COLO829 (cell line): ENCODE measurements around the gene PRR33.

Experiments
- DNase-seq: peaks from one replicate; pipeline ENCODE4 v3.0.0; 2012; ENCODE audit warnings: low spot score

PRR33 gene

GRCh38 chr11:1862588-1863351 is 28.9 kb downstream of the PRR33 start:
- no peak for DNase-seq

GRCh38 chr11:1861435-1862411 is 30.0 kb downstream of the PRR33 start:
- no peak for DNase-seq

DNA sequence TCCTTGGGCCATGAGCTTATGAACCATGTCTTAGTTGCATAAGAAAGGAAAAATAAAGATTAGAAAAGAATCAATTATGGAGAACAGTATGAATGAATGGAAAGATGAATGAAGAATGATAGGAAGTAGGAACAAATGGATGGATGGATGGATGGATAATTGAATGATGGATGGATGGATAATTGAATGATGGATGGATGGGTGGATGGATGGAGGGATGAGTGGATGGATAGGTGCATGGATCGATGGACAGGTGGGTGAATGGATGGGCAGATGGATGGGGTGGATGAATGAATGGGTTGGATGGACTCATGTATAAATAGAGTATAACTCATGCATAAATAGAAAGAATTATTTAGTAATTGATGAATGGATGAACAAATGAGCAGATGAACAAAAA is 31.6 kb downstream of the PRR33 start:
- no peak for DNase-seq

- no peak for DNase-seq
Observed at GRCh38 chr11:1859004-1859403, 32.7 kb downstream of the PRR33 start.

DNA sequence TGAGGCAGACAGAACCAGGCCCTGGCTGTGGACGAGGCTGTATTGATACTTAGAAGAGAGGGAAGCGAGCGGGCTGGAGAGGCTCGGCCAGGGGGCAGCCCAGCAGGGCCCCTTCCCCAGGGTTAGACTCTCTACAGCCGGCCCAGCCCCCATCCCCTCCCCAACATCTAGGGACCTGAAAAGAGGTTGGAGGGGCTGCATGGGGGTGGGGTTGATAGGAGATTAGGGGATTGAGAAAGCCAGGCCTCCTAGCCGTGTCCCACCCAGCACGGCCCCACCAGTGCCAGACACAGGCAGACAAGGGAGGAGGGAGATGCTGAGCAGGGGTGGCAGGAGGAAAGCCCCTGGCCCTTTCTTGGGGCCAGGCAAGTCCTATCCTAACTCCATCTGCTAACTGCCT is 33.1 kb downstream of the PRR33 start:
- DNase-seq = no peak

DNA sequence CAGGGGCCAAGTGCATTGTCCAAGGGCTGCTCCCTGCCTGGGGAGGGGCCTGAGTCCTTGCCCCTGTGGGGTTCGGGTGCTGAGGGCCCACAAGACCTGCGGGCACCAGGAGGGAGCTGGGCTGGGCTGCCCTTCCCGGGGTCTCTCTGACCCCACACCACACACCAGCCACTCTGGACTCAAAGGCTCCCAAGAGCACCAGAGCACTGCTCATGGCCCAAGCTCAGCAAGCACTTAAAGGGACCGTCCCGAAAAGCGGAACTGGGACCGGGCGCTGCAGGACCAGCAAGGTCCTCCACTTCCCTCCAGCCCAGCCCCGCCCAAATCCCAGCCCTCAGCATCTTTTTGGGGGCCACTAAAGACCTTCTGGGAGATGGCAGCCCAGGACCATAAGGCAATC is 33.5 kb downstream of the PRR33 start:
- no peak for DNase-seq

DNA sequence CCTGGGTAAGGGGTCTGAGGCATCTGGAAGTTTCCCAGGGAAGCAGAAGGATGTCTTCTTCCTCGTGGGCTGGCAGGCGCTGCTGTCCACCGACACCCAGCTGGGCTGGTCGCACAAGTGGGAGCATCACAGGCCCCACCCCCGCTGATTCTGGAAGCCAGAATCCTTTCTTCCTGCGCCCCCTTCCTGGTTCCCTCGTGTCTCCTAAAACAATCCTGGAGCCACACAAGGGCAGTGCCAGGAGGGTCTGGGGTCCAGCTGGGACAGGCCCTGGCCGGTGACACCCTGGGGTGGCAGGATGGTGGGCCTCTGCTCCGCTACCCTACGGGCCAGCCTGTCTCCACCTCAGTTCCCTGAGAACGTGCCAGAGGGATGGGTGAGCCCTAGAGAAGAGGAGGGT is 34.6 kb downstream of the PRR33 start:
- no peak for DNase-seq

DNA sequence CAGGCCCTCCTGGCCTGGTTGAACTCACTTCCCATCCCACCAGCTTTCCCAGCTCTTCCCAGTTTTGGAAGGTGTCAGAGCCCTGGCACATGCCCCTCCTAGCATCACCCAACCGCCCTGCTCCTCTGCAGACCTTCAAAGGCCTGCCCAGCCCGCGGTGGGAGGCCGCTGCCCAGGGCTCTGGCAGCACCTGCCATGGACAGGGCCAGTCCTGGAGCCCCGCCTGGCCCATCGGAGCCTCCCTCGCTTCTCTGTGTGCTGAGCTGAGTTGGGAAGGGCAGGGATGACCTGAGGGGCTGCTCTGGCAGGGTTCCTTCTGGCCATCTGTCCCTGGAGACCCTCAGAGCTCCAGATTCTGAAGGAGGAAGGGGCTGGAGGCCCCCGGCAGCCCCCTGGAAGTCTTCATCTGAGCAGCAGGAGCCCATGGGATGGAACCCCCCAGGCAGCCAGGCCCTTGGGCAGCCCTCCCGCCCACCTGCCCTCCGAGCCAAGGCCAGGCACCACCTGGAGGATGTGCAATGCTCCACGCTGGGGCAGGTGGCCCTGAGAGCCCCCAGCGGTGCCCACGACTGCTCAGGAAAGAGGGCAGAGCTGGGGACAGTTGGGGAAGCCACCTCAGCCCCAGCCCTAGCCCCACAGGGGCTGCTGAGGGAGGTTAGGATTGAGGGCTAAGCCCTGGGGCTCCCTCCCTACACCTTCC is 35.2 kb downstream of the PRR33 start:
- no peak for DNase-seq

DNA sequence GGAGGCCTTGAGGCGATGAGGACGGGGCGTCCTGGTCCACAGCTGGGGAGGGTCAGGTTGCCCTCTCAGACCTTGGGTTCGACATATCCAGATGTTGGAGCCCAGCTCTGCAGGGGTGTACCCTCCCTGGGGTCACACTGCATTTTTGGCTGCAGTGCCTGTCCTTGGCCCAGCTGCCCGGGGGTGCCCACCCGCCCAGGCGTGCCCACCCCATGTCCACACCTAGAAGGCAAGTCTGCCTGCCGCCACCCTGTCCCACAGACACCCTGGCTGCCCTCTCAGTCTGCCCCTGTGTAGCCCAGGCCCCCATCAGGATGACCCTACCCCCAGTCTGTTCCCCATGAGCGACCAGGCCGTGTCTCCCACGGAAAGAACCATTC is 35.8 kb downstream of the PRR33 start:
- DNase-seq = no peak

GRCh38 chr11:1854949-1855885 is 36.5 kb downstream of the PRR33 start:
- DNase-seq = no peak

- DNase-seq = no peak
Observed at GRCh38 chr11:1854132-1854948, 37.4 kb downstream of the PRR33 start.

- DNase-seq = no peak
Observed at GRCh38 chr11:1853376-1854131, 38.1 kb downstream of the PRR33 start.

DNA sequence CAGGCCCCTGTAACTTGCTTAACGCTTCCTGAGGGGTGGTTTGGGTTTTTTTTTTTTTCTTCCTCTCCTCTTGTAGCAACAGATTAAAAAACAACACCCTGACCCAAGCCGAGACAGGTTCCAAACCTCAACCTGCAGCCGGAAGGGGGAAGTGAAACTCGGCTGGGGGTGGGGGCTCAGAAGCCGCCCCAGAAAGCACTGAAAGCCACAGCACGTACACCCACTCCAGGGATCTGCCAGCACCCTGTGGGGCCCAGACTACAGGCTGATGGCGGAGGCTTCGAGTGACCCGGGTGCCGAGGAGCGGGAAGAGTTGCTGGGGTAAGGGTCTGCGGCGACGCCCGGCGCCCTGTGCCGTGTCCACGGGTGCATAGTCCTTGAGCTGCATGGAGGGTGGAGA is 38.8 kb downstream of the PRR33 start, which contains the start of gene LSP1:
LSP1 (plus strand) TSS at position 208 of the 400 bp plus-strand sequence; CDS start at position 269, 61 bp downstream.
- no peak for DNase-seq

- no peak for DNase-seq
Observed at GRCh38 chr11:1852271-1852876, 39.3 kb downstream of the PRR33 start.

GRCh38 chr11:1851468-1852180 is 40.1 kb downstream of the PRR33 start:
- no peak for DNase-seq

- DNase-seq = no peak
Observed at GRCh38 chr11:1848640-1849430, 42.9 kb downstream of the PRR33 start.

- no peak for DNase-seq
Observed at GRCh38 chr11:1847926-1848639, 43.6 kb downstream of the PRR33 start.
